DND-41 (cell line): Measurements from ENCODE around the gene LYL1.

Experiments used
- ATAC-seq: fragments of 200-7000 bp; cut with Tn5 transposase; 3 replicates; pipeline ENCODE4 v1.9.1; 2021; ENCODE audit warnings: low read depth; ENCODE audit not compliant: insufficient read depth
- DNase-seq: peaks from one replicate; pipeline ENCODE4 v3.0.0-alpha.2; 2020
- H2AFZ ChIP-seq: 2 replicates; pipeline ENCODE4 v1.6.0; 2012; ENCODE audit warnings: low read depth, low read length
- H3K27ac ChIP-seq: 2 replicates; pipeline ENCODE4 v1.5.1; 2012; ENCODE audit warnings: low read length, inconsistent platforms
- H3K27me3 ChIP-seq: fragments of 200-600 bp; sonication (generic); 2 replicates; pipeline ENCODE4 v1.6.0; 2012; ENCODE audit warnings: low read length, mild to moderate bottlenecking, inconsistent platforms; ENCODE audit not compliant: insufficient read depth, poor library complexity
- H3K36me3 ChIP-seq: 2 replicates; pipeline ENCODE4 v1.5.1; 2012; ENCODE audit warnings: low read length, inconsistent platforms; ENCODE audit not compliant: insufficient read depth
- H3K4me1 ChIP-seq: 2 replicates; pipeline ENCODE4 v1.5.1; 2012; ENCODE audit warnings: mild to moderate bottlenecking, low read length; ENCODE audit not compliant: insufficient read depth
- H3K4me2 ChIP-seq: 2 replicates; pipeline ENCODE4 v1.6.0; 2012; ENCODE audit warnings: mild to moderate bottlenecking, moderate library complexity, low read length, inconsistent platforms; ENCODE audit not compliant: insufficient read depth
- H3K4me3 ChIP-seq, 2 experiments: fragments of 200-600 bp in 1 of 2; shearing (Covaris generic) in 1 of 2; 2 replicates each; pipeline ENCODE4 v1.5.1; 2012 to 2016; ENCODE audit warnings: inconsistent platforms in 2 of 2, low read length in 2 of 2, mild to moderate bottlenecking in 2 of 2, low read depth in 1 of 2, moderate library complexity in 1 of 2
- H3K79me2 ChIP-seq: 2 replicates; pipeline ENCODE4 v1.6.0; 2012; ENCODE audit warnings: low read length, inconsistent platforms; ENCODE audit not compliant: insufficient read depth
- H3K9ac ChIP-seq: 2 replicates; pipeline ENCODE4 v1.6.0; 2012; ENCODE audit warnings: low read depth, mild to moderate bottlenecking, inconsistent platforms, low read length, moderate library complexity
- H3K9me3 ChIP-seq: 2 replicates; pipeline ENCODE4 v1.5.1; 2012; ENCODE audit warnings: low read length, moderate library complexity, mild to moderate bottlenecking, inconsistent platforms; ENCODE audit not compliant: insufficient read depth, severe bottlenecking
- H4K20me1 ChIP-seq: 2 replicates; pipeline ENCODE4 v1.6.0; 2012; ENCODE audit warnings: low read length; ENCODE audit not compliant: insufficient read depth
- EZH2 ChIP-seq: IDR thresholded peaks from 3 replicates; pipeline ENCODE4 v1.6.1; 2012; ENCODE audit warnings: borderline replicate concordance, low read depth, mild to moderate bottlenecking, moderate library complexity, low read length, inconsistent platforms; ENCODE audit not compliant: severe bottlenecking
- TF ChIP-seq, protein P1 (sequence below): IDR thresholded peaks from 2 replicates; pipeline ENCODE4 v1.5.1; 2012; ENCODE audit warnings: borderline replicate concordance, low read length, moderate library complexity, mild to moderate bottlenecking; ENCODE audit not compliant: poor library complexity, severe bottlenecking; ENCODE audit errors: extremely low read depth

Gene LYL1

DNA sequence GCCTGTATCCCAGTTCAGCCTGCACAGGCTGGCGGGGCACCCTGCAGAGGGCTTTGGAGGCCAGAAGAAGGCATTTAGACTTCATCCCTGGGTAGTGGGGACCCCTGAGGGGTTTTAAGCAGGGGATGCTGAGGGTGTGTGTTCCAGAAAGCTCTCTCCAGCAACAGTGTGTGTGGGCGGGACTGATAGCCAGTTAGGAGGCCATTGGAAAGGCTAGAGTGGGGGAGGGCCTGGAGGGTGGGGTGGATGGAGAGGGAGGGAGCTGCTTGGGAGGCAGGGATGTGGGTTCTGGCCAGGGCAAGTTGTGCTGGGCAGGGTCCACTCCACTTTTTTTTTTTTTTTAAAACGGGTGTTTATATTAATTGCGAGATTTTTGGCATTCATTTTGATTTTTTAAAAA is 28.3 kb downstream of the LYL1 start:
- H3K79me2 ChIP-seq, result no peaks in the 10 kb centered on the region
- H3K9ac ChIP-seq, result no peak overlapping the region
- no peak for ATAC-seq
- H3K9me3 ChIP-seq, result no peaks in the 10 kb centered on the region
- H4K20me1 ChIP-seq, result no peaks in the 10 kb centered on the region
- no peaks in the 10 kb centered on the region for H3K27me3 ChIP-seq
- no peak overlapping the region for H3K4me3 ChIP-seq
- H2AFZ ChIP-seq, result no peak overlapping the region
- no peaks in the 10 kb centered on the region for H3K4me1 ChIP-seq
- no peak overlapping the region for H3K27ac ChIP-seq
- DNase-seq, result no peak
- H3K4me2 ChIP-seq, result no peak overlapping the region
- H3K36me3 ChIP-seq, result no peaks in the 10 kb centered on the region
- TF ChIP-seq EZH2, result no peak
- TF ChIP-seq, protein P1, sequence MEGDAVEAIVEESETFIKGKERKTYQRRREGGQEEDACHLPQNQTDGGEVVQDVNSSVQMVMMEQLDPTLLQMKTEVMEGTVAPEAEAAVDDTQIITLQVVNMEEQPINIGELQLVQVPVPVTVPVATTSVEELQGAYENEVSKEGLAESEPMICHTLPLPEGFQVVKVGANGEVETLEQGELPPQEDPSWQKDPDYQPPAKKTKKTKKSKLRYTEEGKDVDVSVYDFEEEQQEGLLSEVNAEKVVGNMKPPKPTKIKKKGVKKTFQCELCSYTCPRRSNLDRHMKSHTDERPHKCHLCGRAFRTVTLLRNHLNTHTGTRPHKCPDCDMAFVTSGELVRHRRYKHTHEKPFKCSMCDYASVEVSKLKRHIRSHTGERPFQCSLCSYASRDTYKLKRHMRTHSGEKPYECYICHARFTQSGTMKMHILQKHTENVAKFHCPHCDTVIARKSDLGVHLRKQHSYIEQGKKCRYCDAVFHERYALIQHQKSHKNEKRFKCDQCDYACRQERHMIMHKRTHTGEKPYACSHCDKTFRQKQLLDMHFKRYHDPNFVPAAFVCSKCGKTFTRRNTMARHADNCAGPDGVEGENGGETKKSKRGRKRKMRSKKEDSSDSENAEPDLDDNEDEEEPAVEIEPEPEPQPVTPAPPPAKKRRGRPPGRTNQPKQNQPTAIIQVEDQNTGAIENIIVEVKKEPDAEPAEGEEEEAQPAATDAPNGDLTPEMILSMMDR, result no peak

DNA sequence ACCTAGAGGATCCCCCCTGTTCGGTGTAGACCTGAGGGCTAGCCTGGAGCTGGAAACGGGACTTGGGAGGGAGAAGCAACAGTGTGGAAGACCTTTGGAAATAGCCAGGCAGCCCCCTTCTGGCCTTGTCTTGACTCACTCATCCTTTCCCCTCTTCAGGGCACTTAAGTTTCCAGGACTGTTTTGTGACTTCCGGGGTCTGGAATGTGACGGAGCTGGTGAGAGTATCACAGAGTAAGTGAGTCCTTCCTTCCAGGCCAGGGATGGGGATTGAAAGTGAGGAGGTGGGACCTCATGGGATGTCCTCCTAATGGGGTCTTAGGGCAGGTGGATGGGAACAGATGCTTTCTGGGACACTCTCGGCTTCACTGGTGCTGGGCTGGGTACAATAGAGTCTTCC is 29.4 kb downstream of the LYL1 start:
- Histone ChIP-seq H3K9me3 (no peaks in the 10 kb centered on the region), H3K27ac (no peak overlapping the region), H3K79me2 (no peaks in the 10 kb centered on the region), H2AFZ (no peak overlapping the region), H3K36me3 (no peaks in the 10 kb centered on the region), H3K9ac (no peak overlapping the region), H3K4me2 (no peak overlapping the region), H3K27me3 (no peaks in the 10 kb centered on the region), H3K4me3 (no peak overlapping the region), H3K4me1 (no peaks in the 10 kb centered on the region), H4K20me1 (no peaks in the 10 kb centered on the region)
- no peak for TF ChIP-seq EZH2
- TF ChIP-seq, protein P1, result no peak
- ATAC-seq, result no peak
- DNase-seq, result no peak

DNA sequence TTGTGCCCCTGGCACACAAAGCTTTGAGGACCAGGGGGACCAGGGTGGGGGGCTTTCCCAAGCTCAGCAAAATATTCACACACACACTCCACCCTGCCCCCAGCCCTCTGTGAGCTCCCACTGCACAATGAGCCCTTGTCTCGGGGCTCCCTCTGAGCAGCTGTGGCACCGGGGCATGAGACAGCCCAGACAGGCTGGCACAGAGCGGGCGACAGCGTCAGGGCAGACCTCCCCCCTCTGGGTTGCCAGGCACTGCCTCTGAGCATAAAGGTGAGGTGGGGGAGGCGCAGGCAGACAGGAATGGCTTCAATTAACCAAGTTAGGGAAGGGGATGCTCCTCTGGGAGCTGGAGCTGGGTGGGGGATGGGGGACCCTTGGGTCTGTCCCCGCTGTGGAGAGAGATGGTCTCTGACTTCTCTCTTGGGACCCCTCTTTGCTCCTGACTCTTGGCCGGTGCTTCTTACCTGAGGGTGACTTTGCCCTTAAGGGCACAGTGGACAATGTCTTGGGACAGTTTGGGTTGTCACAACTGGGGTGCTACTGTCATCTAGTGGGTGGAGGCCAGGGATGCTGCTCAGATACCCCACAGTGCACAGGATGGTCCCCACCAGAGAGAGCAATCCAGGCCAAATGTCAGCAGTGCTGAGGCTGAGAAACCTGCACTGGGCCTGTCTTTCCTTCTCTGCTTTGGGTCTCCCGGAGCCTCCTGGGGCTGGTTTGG is 30.3 kb downstream of the LYL1 start:
- no peaks in the 10 kb centered on the region for H3K27me3 ChIP-seq
- H3K27ac ChIP-seq, result no peak overlapping the region
- no peaks in the 10 kb centered on the region for H3K36me3 ChIP-seq
- TF ChIP-seq, protein P1, result no peak
- TF ChIP-seq EZH2, result no peak
- H4K20me1 ChIP-seq, result no peaks in the 10 kb centered on the region
- no peaks in the 10 kb centered on the region for H3K4me1 ChIP-seq
- DNase-seq (no peak), ATAC-seq (no peak)
- no peak overlapping the region for H2AFZ ChIP-seq
- no peak overlapping the region for H3K9ac ChIP-seq
- H3K79me2 ChIP-seq, result no peaks in the 10 kb centered on the region
- no peak overlapping the region for H3K4me2 ChIP-seq
- no peak overlapping the region for H3K4me3 ChIP-seq
- H3K9me3 ChIP-seq, result no peaks in the 10 kb centered on the region
